HG03045 (cell line): ENCODE data around the gene TNFSF12.

Experiments used
- ATAC-seq: cut with Tn5 transposase; IDR thresholded peaks from one replicate; pipeline ENCODE4 v1.9.1; 2021; ENCODE audit warnings: mild to moderate bottlenecking, moderate library complexity; ENCODE audit not compliant: unreplicated experiment

The TNFSF12 gene, protein sequence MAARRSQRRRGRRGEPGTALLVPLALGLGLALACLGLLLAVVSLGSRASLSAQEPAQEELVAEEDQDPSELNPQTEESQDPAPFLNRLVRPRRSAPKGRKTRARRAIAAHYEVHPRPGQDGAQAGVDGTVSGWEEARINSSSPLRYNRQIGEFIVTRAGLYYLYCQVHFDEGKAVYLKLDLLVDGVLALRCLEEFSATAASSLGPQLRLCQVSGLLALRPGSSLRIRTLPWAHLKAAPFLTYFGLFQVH

GRCh38 chr17:7548585-7549400 is at the start of gene TNFSF12:
Gene TNFSF12, plus strand, starts transcription at chr17:7549058. Its CDS starts 96 bp downstream, at chr17:7549154.
- ATAC-seq: no peak

GRCh38 chr17:7499161-7499560 is 49.7 kb upstream of the TNFSF12 start:
- no peak for ATAC-seq

- ATAC-seq: no peak
Observed at GRCh38 chr17:7501729-7502128, 47.1 kb upstream of the TNFSF12 start.

- ATAC-seq: no peak
Observed at GRCh38 chr17:7502171-7502847, 46.5 kb upstream of the TNFSF12 start.

DNA sequence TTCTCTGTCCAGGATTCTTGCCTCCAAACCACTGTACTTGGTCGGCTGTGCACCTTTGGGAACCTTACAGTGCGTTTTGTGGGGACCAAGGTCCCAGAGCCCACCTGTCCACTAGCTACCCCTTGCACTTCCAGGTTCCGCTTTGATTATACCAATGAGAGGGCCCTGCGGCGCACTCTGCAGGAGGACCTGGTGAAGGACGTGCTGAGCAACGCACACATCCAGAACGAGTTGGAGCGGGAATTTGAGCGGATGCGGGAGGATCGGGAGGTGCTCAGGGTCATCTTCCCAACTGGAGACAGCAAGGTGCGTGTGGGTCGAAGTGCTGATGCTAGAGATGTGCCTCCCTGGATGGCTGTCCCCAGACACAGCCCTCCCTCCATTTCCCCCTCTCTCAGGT is 45.9 kb upstream of the TNFSF12 start:
- ATAC-seq: no peak

DNA sequence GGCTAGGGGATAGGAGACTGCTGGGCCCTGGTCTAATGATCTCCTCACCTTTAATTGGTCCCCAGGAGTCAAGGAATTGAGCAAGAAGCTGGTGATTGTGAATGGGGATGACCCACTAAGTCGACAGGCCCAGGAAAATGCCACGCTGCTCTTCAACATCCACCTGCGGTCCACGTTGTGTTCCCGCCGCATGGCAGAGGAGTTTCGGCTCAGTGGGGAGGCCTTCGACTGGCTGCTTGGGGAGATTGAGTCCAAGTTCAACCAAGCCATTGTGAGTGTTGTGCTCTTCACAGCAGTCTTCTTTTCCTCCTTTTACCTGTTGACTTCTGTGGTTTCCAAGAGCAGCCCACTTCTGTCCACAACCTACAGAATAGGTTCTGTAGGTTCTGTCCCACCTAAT is 45.3 kb upstream of the TNFSF12 start:
- ATAC-seq: no peak

DNA sequence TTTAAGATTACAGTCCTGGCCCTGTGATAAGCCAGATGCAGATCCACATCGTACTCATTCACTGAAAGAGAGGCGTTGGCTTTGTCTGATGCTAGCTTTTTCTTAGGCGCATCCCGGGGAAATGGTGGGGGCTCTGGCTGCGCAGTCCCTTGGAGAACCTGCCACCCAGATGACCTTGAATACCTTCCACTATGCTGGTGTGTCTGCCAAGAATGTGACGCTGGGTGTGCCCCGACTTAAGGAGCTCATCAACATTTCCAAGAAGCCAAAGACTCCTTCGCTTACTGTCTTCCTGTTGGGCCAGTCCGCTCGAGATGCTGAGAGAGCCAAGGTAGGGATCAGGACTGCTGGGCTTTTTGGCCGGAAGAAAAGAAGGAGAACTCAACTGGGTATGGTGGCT is 40.7 kb upstream of the TNFSF12 start:
- ATAC-seq: no peak

DNA sequence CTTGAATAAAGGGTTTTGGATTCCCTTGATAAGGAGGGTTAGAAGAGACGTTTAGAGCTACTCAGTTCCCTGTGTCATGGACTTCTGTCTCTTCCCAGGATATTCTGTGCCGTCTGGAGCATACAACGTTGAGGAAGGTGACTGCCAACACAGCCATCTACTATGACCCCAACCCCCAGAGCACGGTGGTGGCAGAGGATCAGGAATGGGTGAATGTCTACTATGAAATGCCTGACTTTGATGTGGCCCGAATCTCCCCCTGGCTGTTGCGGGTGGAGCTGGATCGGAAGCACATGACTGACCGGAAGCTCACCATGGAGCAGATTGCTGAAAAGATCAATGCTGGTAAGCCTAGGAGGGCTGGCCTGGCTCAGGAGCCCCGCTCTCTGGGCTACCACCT is 40.0 kb upstream of the TNFSF12 start:
- no peak for ATAC-seq

GRCh38 chr17:7509937-7510336 is 38.9 kb upstream of the TNFSF12 start:
- no peak for ATAC-seq

GRCh38 chr17:7511108-7511507 is 37.8 kb upstream of the TNFSF12 start:
- no peak for ATAC-seq

- no peak for ATAC-seq
Observed at GRCh38 chr17:7512105-7512504, 36.8 kb upstream of the TNFSF12 start.

DNA sequence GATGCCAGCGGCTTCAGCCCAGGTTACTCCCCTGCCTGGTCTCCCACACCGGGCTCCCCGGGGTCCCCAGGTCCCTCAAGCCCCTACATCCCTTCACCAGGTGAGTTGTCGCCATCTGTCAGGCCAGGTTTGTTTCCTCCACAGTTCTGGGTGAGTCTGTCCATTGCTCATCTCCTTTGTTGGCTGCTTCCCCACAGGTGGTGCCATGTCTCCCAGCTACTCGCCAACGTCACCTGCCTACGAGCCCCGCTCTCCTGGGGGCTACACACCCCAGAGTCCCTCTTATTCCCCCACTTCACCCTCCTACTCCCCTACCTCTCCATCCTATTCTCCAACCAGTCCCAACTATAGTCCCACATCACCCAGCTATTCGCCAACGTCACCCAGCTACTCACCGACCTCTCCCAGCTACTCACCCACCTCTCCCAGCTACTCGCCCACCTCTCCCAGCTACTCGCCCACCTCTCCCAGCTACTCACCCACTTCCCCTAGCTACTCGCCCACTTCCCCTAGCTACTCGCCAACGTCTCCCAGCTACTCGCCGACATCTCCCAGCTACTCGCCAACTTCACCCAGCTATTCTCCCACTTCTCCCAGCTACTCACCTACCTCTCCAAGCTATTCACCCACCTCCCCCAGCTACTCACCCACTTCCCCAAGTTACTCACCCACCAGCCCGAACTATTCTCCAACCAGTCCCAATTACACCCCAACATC is 35.9 kb upstream of the TNFSF12 start:
- no peak for ATAC-seq

DNA sequence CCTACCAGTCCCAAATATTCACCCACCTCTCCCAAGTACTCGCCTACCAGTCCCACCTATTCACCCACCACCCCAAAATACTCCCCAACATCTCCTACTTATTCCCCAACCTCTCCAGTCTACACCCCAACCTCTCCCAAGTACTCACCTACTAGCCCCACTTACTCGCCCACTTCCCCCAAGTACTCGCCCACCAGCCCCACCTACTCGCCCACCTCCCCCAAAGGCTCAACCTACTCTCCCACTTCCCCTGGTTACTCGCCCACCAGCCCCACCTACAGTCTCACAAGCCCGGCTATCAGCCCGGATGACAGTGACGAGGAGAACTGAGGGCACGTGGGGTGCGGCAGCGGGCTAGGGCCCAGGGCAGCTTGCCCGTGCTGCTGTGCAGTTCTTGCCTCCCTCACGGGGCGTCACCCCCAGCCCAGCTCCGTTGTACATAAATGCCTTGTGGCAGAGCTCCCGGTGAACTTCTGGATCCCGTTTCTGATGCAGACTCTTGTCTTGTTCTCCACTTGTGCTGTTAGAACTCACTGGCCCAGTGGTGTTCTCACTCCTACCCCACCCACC is 34.9 kb upstream of the TNFSF12 start:
- no peak for ATAC-seq

- no peak for ATAC-seq
Observed at GRCh38 chr17:7515911-7516610, 32.8 kb upstream of the TNFSF12 start.

GRCh38 chr17:7523033-7523432 is 25.8 kb upstream of the TNFSF12 start:
- no peak for ATAC-seq

GRCh38 chr17:7528842-7529241 is 20.0 kb upstream of the TNFSF12 start:
- no peak for ATAC-seq

GRCh38 chr17:7530023-7530900 is 18.6 kb upstream of the TNFSF12 start:
- no peak for ATAC-seq

DNA sequence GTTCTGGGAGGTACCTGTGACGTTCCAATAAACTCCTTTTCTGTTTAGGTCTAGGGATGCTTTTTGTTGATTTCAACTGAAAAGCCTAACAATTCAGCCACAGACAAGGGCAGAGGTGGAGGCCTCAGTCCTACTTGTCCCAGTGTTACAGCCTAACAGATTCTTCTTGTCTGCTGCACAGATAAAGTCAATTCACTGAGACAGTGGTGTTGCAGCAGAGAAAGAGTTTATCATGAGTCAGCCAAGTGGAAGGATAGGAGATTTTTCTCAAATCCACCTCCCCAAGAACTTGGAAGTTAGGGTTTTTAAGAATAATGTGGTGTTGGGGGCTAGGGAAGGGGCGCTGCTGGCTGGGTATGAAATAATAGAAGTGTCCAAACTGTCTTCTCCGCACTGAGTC is 10.8 kb upstream of the TNFSF12 start:
- no peak for ATAC-seq

GRCh38 chr17:7538891-7539545 is 9.8 kb upstream of the TNFSF12 start:
- ATAC-seq: no peak
